Colon (tissue), 2 donors: Measurements from ENCODE around the gene MAN2A2.

Source experiments
- FAIRE-seq: peaks from 2 replicates; lab custom pipeline; 2012; peaks lifted over from hg19 to GRCh38; lab: Jason Lieb, UNC
- donor health status: control.
- donor health status: control.

MAN2A2 gene

DNA sequence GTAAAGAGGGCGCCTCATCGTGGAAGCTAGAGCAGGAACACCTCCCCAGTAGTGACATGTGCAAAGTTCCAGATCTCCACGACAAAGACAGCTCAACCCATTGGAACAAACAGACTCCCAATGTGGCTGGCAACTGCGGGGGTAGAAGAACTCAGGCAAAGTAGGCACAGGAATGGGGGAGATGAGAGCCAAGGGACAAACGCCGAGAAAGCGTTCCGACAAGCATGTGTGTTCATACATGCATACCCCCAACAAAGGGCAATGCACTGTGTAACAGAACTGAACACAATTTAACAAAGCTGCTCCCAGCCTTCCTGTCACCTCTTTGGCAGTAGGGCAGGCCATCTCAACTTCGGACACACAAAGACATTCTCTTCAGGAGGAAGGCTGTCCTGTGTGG lies 63.2 kb downstream of the MAN2A2 start:
- FAIRE-seq, result no peak

GRCh38 chr15:90967206-90967605 lies 64.1 kb downstream of the MAN2A2 start:
- no peak for FAIRE-seq

DNA sequence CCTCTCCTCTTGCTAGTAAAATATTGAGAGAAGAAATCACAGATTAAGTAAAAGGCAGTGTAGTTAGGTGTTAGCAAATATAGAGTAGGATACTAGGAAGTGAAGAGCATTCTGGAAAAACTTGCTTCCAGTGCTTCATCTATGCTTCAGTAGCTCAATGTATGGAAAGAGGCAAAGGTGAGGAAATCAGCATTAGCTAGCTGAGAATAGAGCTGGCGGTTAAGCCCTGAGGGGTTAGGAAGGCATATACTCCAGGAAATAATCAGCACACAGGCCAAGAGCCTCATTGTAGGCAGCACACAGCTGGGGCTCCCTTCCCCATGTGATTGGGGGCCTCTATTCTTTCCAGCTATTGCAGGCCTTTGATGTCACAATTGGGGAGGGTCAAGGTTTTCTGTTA lies 65.3 kb downstream of the MAN2A2 start:
- FAIRE-seq, result no peak

DNA sequence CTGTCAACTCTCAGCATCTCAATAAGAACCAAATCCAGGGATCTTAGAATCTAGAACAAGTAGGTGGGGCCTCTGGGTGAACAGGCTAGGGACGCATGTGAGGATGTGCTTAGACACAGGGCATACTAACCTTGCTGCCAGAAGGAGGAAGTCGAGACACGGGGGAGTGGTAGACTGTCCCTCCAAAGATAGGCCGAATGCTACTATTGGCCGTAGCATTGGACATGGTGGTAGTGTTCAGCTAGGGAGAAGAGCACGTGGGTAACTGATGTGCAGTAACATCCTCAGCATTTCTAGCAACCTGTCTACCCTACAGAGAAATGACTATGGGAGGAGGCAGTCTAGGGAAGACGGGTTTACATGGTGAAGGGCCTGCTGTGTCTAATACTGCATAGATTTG lies 67.2 kb downstream of the MAN2A2 start:
- FAIRE-seq, result no peak

GRCh38 chr15:90972133-90972532 lies 69.0 kb downstream of the MAN2A2 start:
- no peak for FAIRE-seq
